ENCODE data around the gene IL9.

DNA sequence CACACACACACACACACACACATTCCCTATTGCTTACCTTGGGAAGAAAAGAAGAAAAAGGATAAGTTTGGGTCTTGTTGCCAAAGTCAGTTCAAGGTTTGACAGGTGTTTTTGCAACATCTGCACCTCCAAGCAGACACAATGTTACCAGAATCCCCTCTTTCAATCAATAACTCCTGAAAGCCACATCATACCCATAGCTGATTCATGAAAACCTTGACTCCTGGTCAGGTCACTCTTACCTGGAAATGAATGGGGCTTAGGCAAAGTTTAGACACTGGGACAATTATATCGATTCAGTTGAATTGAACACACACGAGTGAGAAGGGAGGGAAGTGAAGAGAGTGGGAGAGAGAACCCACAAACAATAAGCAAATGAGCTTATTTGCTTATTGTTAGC, 27.0 kb downstream of the IL9 start:
- TF ChIP-seq, protein P1, sequence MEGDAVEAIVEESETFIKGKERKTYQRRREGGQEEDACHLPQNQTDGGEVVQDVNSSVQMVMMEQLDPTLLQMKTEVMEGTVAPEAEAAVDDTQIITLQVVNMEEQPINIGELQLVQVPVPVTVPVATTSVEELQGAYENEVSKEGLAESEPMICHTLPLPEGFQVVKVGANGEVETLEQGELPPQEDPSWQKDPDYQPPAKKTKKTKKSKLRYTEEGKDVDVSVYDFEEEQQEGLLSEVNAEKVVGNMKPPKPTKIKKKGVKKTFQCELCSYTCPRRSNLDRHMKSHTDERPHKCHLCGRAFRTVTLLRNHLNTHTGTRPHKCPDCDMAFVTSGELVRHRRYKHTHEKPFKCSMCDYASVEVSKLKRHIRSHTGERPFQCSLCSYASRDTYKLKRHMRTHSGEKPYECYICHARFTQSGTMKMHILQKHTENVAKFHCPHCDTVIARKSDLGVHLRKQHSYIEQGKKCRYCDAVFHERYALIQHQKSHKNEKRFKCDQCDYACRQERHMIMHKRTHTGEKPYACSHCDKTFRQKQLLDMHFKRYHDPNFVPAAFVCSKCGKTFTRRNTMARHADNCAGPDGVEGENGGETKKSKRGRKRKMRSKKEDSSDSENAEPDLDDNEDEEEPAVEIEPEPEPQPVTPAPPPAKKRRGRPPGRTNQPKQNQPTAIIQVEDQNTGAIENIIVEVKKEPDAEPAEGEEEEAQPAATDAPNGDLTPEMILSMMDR (IDR thresholded peaks at IDR 0.05; ENCODE audit: low read length): no peak
- TF ChIP-seq EZH2 (optimal IDR thresholded peaks at IDR 0.05; ENCODE audit: low read depth, low read length): no peak

Data from MM.1S (cell line).